Ishikawa (cell line): ENCODE results near the gene HOXA10.

Source experiments
- CEBPB ChIP-seq: IDR thresholded peaks from 2 replicates; pipeline ENCODE4 v1.6.1; 2012
- CREB1 ChIP-seq: IDR thresholded peaks from 2 replicates; pipeline ENCODE4 v1.6.1; 2012; ENCODE audit warnings: low read depth
- EGR1 ChIP-seq: IDR thresholded peaks from 2 replicates; pipeline ENCODE4 v1.6.1; 2012
- EP300 ChIP-seq: IDR thresholded peaks from 2 replicates; pipeline ENCODE4 v1.6.1; 2012; ENCODE audit warnings: borderline replicate concordance
- FOXM1 ChIP-seq: IDR thresholded peaks from 2 replicates; pipeline ENCODE4 v1.6.1; 2012; ENCODE audit warnings: low read depth, borderline replicate concordance
- MAX ChIP-seq: IDR thresholded peaks from 2 replicates; pipeline ENCODE4 v1.6.1; 2012
- NFIC ChIP-seq: IDR thresholded peaks from 2 replicates; pipeline ENCODE4 v1.6.1; 2012
- RAD21 ChIP-seq: IDR thresholded peaks from 2 replicates; pipeline ENCODE4 v1.6.1; 2012; ENCODE audit warnings: low read depth
- REST ChIP-seq: IDR thresholded peaks from 2 replicates; pipeline ENCODE4 v1.6.1; 2012; ENCODE audit warnings: low read depth, mild to moderate bottlenecking
- TAF1 ChIP-seq: IDR thresholded peaks from 2 replicates; pipeline ENCODE4 v1.6.1; 2012; ENCODE audit warnings: low read depth, mild to moderate bottlenecking
- TCF12 ChIP-seq: IDR thresholded peaks from 2 replicates; pipeline ENCODE4 v1.6.1; 2012; ENCODE audit warnings: low read depth
- TEAD4 ChIP-seq: IDR thresholded peaks from 2 replicates; pipeline ENCODE4 v1.6.1; 2012
- USF1 ChIP-seq: IDR thresholded peaks from 2 replicates; pipeline ENCODE4 v1.6.1; 2012
- YY1 ChIP-seq: IDR thresholded peaks from 2 replicates; pipeline ENCODE4 v1.6.1; 2012; ENCODE audit warnings: low read depth
- ZBTB7A ChIP-seq: IDR thresholded peaks from 2 replicates; pipeline ENCODE4 v1.6.1; 2012; ENCODE audit warnings: low read depth

The HOXA10 gene

GRCh38 chr7:27154901-27155815 is 19.0 kb downstream of the HOXA10 start:
- no peak for TF ChIP-seq TCF12
- no peak for TF ChIP-seq ZBTB7A
- no peak for TF ChIP-seq USF1
- TF ChIP-seq CREB1 = no peak
- no peak for TF ChIP-seq CEBPB
- no peak for TF ChIP-seq EGR1
- no peak for TF ChIP-seq MAX
- no peak for TF ChIP-seq EP300
- TF ChIP-seq TAF1 = no peak
- no peak for TF ChIP-seq REST
- TF ChIP-seq FOXM1 = no peak
- no peak for TF ChIP-seq RAD21
- no peak for TF ChIP-seq YY1

GRCh38 chr7:27154369-27154768 is 19.8 kb downstream of the HOXA10 start:
- TF ChIP-seq TCF12 (no peak), CEBPB (no peak), RAD21 (no peak), YY1 (no peak), EGR1 (no peak), MAX (no peak), FOXM1 (no peak), CREB1 (no peak), TAF1 (no peak), NFIC (no peak), EP300 (no peak), ZBTB7A (no peak), USF1 (no peak), TEAD4 (no peak), REST (no peak)

- TF ChIP-seq CREB1 = no peak
- TF ChIP-seq YY1 = no peak
- no peak for TF ChIP-seq EP300
- no peak for TF ChIP-seq NFIC
- no peak for TF ChIP-seq TCF12
- TF ChIP-seq RAD21 = no peak
- no peak for TF ChIP-seq REST
- TF ChIP-seq MAX = no peak
- TF ChIP-seq ZBTB7A = no peak
Observed at GRCh38 chr7:27153526-27153925, 20.6 kb downstream of the HOXA10 start.

GRCh38 chr7:27152816-27153442 is 21.2 kb downstream of the HOXA10 start:
- TF ChIP-seq CREB1 (no peak), EGR1 (no peak), MAX (no peak), RAD21 (no peak), TCF12 (no peak), YY1 (no peak), CEBPB (no peak), ZBTB7A (no peak), FOXM1 (no peak), REST (no peak), TAF1 (no peak), TEAD4 (no peak), NFIC (no peak), USF1 (no peak), EP300 (no peak)
